Gastroesophageal sphincter (tissue), 3 donors: ENCODE data around the gene GBX1.

Source experiments
- POLR2A ChIP-seq, 2 donors: fragments of 450-650 bp; IDR thresholded peaks; one replicate each; pipeline ENCODE4 v1.6.1; 2017; ENCODE audit warnings: antibody characterized with exemption in 2 of 2, mild to moderate bottlenecking in 2 of 2, moderate library complexity in 1 of 2
- POLR2AphosphoS5 ChIP-seq: sonication (generic); formaldehyde crosslinking; IDR thresholded peaks from one replicate; pipeline ENCODE4 v1.6.1; 2017; ENCODE audit warnings: antibody characterized with exemption
- TF ChIP-seq, protein P1 (sequence below), 4 experiments: fragments of 200-600 bp in 2 of 4; fragments of 450-650 bp in 2 of 4; sonication (generic) in 1 of 4; IDR thresholded peaks; one replicate each; pipeline ENCODE4 v1.5.1; 2017 to 2019; ENCODE audit warnings: antibody characterized with exemption in 4 of 4, mild to moderate bottlenecking in 2 of 4, moderate library complexity in 2 of 4

DNA sequence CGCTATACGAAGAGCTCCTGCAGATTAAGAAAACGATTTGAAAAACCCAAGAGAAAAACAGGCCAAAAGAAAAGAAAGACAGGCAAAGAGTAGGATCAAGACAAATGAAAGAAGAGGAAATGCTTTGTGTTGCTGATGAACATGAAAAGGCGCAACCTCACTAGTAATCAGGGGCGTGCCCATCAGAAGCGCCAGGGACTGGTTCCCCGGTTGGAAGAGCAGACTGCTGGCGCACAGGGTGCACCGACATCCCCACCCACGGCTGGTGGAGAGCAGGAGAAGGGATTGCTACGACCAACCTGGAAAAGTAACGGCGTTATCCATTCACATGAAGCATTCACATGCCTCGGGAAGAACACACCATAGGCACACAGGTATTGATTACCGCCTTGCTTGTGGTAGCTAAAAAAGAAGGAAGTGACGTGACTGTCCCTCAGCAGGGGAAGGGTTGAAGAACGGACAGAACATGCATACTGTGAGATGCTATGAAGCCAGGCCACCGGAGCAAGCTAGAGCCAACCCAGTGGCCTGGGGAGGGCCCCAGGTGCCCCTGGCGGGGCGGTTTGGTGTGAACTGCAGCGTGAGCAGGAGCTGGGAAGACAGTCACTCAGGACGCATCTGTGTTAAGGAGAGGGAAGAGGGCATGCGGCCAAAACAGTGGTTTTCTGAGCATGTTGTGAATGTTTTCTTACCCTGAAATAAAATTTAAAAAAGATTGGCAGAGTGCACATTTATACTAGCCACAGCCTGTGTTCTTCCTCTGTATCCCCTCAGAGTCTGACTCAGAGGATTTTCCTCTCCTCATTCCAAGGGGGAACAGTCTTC lies 62.9 kb downstream of the GBX1 start:
- TF ChIP-seq, protein P1, sequence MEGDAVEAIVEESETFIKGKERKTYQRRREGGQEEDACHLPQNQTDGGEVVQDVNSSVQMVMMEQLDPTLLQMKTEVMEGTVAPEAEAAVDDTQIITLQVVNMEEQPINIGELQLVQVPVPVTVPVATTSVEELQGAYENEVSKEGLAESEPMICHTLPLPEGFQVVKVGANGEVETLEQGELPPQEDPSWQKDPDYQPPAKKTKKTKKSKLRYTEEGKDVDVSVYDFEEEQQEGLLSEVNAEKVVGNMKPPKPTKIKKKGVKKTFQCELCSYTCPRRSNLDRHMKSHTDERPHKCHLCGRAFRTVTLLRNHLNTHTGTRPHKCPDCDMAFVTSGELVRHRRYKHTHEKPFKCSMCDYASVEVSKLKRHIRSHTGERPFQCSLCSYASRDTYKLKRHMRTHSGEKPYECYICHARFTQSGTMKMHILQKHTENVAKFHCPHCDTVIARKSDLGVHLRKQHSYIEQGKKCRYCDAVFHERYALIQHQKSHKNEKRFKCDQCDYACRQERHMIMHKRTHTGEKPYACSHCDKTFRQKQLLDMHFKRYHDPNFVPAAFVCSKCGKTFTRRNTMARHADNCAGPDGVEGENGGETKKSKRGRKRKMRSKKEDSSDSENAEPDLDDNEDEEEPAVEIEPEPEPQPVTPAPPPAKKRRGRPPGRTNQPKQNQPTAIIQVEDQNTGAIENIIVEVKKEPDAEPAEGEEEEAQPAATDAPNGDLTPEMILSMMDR (IDR thresholded peaks at IDR 0.05) = no peak
- TF ChIP-seq POLR2AphosphoS5 = no peak
- no peak for TF ChIP-seq POLR2A (IDR thresholded peaks at IDR 0.05)
